Pancreas (tissue), 10 donors: ENCODE data around the gene TMEM131L. TPM values are rescaled to one million over a fixed set of nuclear protein-coding genes. Genes with fewer than 3 reads are reported as not detected.

Experiments
- ATAC-seq, 4 donors: fragments of 200-7000 bp; cut with Tn5 transposase; one replicate each; pipeline versions ENCODE4 v1.8.0 to v1.9.1; 2020; ENCODE audit warnings: mild to moderate bottlenecking in 4 of 4, moderate library complexity in 4 of 4
- DNase-seq, 6 donors: peaks; one replicate each; pipeline ENCODE4 v3.0.0-alpha.2; 2020
- FAIRE-seq: peaks from 2 replicates; lab custom pipeline; 2012; peaks lifted over from hg19 to GRCh38; lab: Jason Lieb, UNC
- H3K27ac ChIP-seq, 4 donors: fragments of 200-600 bp; sonication (generic); 1 replicate in 3 of 4; 2 replicates in 1 of 4; pipeline versions ENCODE4 v1.5.0 to v1.8.0; 2020
- H3K27me3 ChIP-seq, 4 donors: fragments of 200-600 bp; one replicate each; pipeline ENCODE4 v1.8.0; 2021
- H3K36me3 ChIP-seq, 3 donors: fragments of 200-600 bp; sonication (generic) in 1 of 3; one replicate each; pipeline versions ENCODE4 v1.5.0 to v1.8.0; 2020 to 2021
- H3K4me1 ChIP-seq, 3 donors: fragments of 200-600 bp; one replicate each; pipeline ENCODE4 v1.8.0; 2021
- H3K4me3 ChIP-seq, 4 donors: fragments of 200-600 bp; sonication (generic) in 2 of 4; one replicate each; pipeline versions ENCODE4 v1.5.0 to v1.8.0; 2020 to 2021
- H3K9me3 ChIP-seq, 4 donors: fragments of 200-600 bp; one replicate each; pipeline ENCODE4 v1.8.0; 2021
- CTCF ChIP-seq, 4 donors: fragments of 200-600 bp; sonication (generic) in 3 of 4; IDR thresholded peaks; one replicate each; pipeline versions ENCODE4 v1.5.0 to v1.8.0; 2021; ENCODE audit warnings: antibody characterized with exemption in 4 of 4
- WGBS, 2 donors: extraction: QIAGEN DNeasy Blood & Tissue Kit; methylation state at CpG; one replicate each; pipeline ENCODE4 v1.1.7; 2013; 5-methylcytosine and 5-hydroxymethylcytosine counted together
- intact Hi-C, 3 donors: fragments of 100-400 bp; cut with DNase I; formaldehyde crosslinking; loops; one replicate each; pipeline versions ENCODE4 v1.11.1 to v1.14.2; 2022
- polyA plus RNA-seq, 2 donors: library from polyadenylated mRNA; stranded (reverse); fragments of 200-250 nt; gene quantifications; one replicate each; pipeline ENCODE4 v1.2.3, GENCODE V29; 2013
- total RNA-seq, 6 donors: library from RNA; stranded (reverse); fragmentation: NEBNext Ultra II Directional in 4 of 6; extraction: Animal tissue kit (Norgen Biotek cat#: 25700) in 4 of 6; gene quantifications; one replicate each; pipeline versions ENCODE4 v1.2.1 to v1.2.4, GENCODE V29; 2021 to 2023
- donor health status: healthy with polysubstance abuse.
- donor health status: DM: no; HTN: no; CAD: no; lungs with moderate emphysema.
- donor health status: DM: no; HTN: no; CAD: no.
- donor health status: control.
- donor health status: control.
- donor health status: Bipolar disorder and iron deficiency.
- donor health status: DM: yes; HTN: yes; CAD: no.
- donor health status: DM: no; HTN: no; CAD: no.
- donor health status: DM: no; HTN: no; CAD: no.
- donor health status: DM: yes; HTN: yes; CAD: no.

The TMEM131L gene
- total and polyA plus RNA-seq, 8 donors: 9.4 to 29.5 (median 20.1) TPM

DNA sequence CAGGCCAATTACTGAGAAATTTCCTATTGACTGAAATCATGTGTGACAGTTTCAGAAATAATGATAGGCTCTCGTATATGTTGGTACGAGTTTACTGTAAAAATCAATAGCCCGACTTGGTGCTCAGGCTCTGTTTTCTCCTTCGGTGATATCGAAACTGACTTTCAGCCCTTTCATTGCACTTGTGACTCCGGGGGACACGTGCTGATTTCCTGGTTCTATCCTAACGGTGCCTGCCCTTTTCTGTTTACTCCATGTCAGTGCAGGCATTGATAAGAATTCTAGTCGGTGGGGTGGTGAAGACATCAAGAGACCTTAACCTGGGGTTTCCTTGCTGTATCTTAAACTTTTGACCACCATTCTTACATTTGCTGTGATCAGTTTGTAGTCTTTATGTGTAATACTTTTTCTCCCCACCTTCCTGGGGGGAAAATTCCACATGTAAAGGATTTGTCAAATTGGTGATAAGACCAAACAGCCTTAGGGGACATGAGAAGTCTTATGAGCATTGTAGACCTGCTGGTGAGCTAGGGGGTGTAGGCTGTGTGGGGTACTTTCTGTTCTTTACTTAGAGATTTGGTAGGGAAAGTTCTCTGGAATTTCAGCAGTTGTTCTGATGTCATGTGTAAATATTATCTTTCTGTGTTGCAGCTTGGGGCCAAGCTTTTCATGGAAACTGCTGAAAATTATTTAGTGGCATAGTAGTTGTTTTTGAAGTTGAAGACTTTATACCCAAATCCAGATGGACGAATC is 52.7 kb downstream of the TMEM131L start:
- FAIRE-seq (no peak), DNase-seq (peak in 3 of 6 donors; percentile 47 to 67 (median 63)), ATAC-seq (peak; percentile 68 to 82 (median 73))
- Histone ChIP-seq H3K27ac (peak overlapping the region; percentile 37 to 85 (median 60)), H3K36me3 (no peaks in the 10 kb centered on the region), H3K9me3 (no peaks in the 10 kb centered on the region), H3K4me3 (peak overlapping the region in 2 of 4 donors; percentile 1 to 34), H3K27me3 (no peaks in the 10 kb centered on the region), H3K4me1 (peaks cover 41 to 71% (median 57%) of the 10 kb centered on the region in 3 donors)
- 13 to 15% methylated on average over 10 of the region's 10 CpGs for WGBS, 2 donors
- intact Hi-C loops: no loop called here
- TF ChIP-seq CTCF (IDR thresholded peaks at IDR 0.05): no peak

- Histone ChIP-seq H3K9me3 (no peaks in the 10 kb centered on the region), H3K4me3 (no peak overlapping the region), H3K36me3 (no peaks in the 10 kb centered on the region), H3K27ac (peak overlapping the region; percentile 37 to 85 (median 60)), H3K27me3 (no peaks in the 10 kb centered on the region), H3K4me1 (peaks cover 43 to 69% (median 52%) of the 10 kb centered on the region in 3 donors)
- DNase-seq: no peak
- TF ChIP-seq CTCF (IDR thresholded peaks at IDR 0.05): no peak
- no peak for FAIRE-seq
- intact Hi-C loops: loop anchor here in 1 of 3 donors (10.0 kb wide), 1 partner anchor 45 kb away; no protein-coding TSS in a partner anchor
- 24 to 39% methylated on average over 1 of the region's 1 CpG for WGBS, 2 donors
- ATAC-seq: peak in 1 of 4 donors; percentile 0
Measured at GRCh38 chr4:153519687-153520086, 53.5 kb downstream of the TMEM131L start.

DNA sequence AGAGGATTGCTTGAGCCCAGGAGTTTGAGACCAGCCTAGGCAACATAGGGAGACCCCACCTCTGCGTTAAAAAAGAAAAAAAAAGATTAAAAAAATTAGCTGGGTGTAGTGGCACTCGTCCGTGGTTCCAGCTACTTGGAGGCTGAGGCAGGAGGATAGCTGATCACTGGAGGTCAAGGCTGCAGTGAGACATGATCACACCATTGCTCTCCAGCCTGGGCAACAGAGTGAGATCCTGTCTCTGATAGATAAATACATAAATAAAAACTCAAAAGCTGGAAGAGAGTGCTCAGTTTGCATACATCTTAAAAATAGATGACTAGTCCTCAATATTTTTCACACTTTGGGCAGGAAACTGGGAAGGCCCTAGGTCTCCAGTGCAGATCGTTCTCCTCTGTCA is 54.1 kb downstream of the TMEM131L start:
- 70 to 77% methylated on average over 4 of the region's 4 CpGs for WGBS, 2 donors
- DNase-seq (no peak), ATAC-seq (no peak), FAIRE-seq (no peak)
- TF ChIP-seq CTCF (IDR thresholded peaks at IDR 0.05): no peak
- intact Hi-C loops: loop anchor here in 1 of 3 donors (10.0 kb wide), 1 partner anchor 45 kb away; no protein-coding TSS in a partner anchor
- H3K36me3 ChIP-seq: no peaks in the 10 kb centered on the region
- H3K27me3 ChIP-seq: no peaks in the 10 kb centered on the region
- H3K9me3 ChIP-seq: no peaks in the 10 kb centered on the region
- peaks cover 47 to 72% (median 55%) of the 10 kb centered on the region in 3 donors for H3K4me1 ChIP-seq
- no peak overlapping the region for H3K4me3 ChIP-seq
- peak overlapping the region in 3 of 4 donors; percentile 37 to 85 (median 69) for H3K27ac ChIP-seq

GRCh38 chr4:153520801-153521329 is 54.7 kb downstream of the TMEM131L start:
- ATAC-seq (no peak), DNase-seq (no peak), FAIRE-seq (no peak)
- Histone ChIP-seq H3K9me3 (no peaks in the 10 kb centered on the region), H3K4me3 (no peak overlapping the region), H3K27me3 (no peaks in the 10 kb centered on the region), H3K4me1 (peaks cover 47 to 70% (median 55%) of the 10 kb centered on the region in 3 donors), H3K27ac (peak overlapping the region in 3 of 4 donors; percentile 37 to 85 (median 69)), H3K36me3 (no peaks in the 10 kb centered on the region)
- no peak for TF ChIP-seq CTCF (IDR thresholded peaks at IDR 0.05)
- intact Hi-C loops: loop anchor here in 1 of 3 donors (10.0 kb wide), 1 partner anchor 46 kb away; no protein-coding TSS in a partner anchor
- whole genome bisulfite sequencing, 2 donors: 38 to 40% methylated on average over 8 of the region's 8 CpGs
